Measurements from ENCODE around the gene PCDHGB7. TPM values are rescaled to one million over a fixed set of nuclear protein-coding genes. Genes with fewer than 3 reads are reported as not detected.

Gene PCDHGB7
- total and polyA plus RNA-seq, 2 donors (not counting 1 experiment from before 2014, with no cell fraction given): 0.12 to 2.2 TPM

DNA sequence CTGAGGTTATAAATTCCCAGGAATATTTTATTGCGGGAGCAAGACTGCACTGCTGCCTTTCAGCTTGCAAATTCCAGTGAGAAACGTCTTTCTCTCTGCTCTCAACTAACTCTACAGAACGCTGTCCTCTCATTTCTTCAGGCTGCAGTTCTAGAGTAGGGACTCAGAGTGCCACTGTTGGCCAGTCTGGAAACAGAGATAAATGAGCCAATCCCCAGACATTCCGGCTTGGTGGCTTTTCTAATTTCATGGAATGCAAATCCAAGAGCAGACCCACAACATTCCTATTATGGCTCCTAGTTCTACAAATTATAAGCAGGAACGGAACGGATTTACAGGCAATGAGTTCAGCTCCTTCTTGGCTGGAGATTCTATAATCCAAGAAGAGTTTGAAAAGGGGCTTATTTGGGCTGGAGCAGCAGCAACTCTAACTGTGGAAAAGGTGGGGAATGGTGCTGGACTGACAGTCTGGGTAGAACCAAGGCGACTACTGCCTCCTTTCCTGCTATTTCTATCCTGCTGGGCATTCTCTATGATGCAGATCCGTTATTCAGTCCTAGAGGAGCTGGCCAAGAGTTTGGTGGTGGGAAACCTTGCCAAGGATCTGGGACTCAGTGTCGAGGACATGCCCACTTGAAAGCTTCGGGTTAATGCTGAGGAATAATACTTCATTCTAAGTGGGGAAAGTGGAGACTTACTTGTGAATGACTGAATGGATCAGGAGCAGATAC lies 22.1 kb downstream of the PCDHGB7 start:
- peaks cover 3% of the 10 kb centered on the region for H3K27me3 Mint-ChIP-seq
- no peak overlapping the region for H3K27ac ChIP-seq (ENCODE audit: low read length in 2 of 2)
- no peaks in the 10 kb centered on the region for H4K20me1 ChIP-seq (ENCODE audit: control insufficient read depth, insufficient read depth, low read length, poor library complexity, severe bottlenecking)
- H3K4me1 ChIP-seq (ENCODE audit: control insufficient read depth in 2 of 2, insufficient read depth in 2 of 2, low read length in 2 of 2): no peaks in the 10 kb centered on the region
- peaks cover 3% of the 10 kb centered on the region for H3K4me1 Mint-ChIP-seq
- intact Hi-C loops (cut with micrococcal nuclease): no loop called here
- H3K9me3 ChIP-seq (ENCODE audit: control extremely low read depth in 1 of 3, control insufficient read depth in 2 of 3, insufficient read depth in 1 of 3, low read length in 2 of 3): peaks cover 0 to 14% (median 0%) of the 10 kb centered on the region in 3 donors
- ATAC-seq (ENCODE audit: low read depth): no peak
- no peaks in the 10 kb centered on the region for H3K79me2 ChIP-seq (ENCODE audit: control insufficient read depth, insufficient read depth, low read length)
- no peak overlapping the region for H3K4me3 ChIP-seq (ENCODE audit: control extremely low read depth in 1 of 5, extremely low read depth in 1 of 5, insufficient read depth in 1 of 5, low read depth in 2 of 5, low read length in 4 of 5)
- H3K27me3 ChIP-seq (replicated peaks in 1 of 4; ENCODE audit: control extremely low read depth in 1 of 4, control insufficient read depth in 3 of 4, insufficient read depth in 4 of 4, low read length in 3 of 4): peaks cover 0 to 6% (median 1%) of the 10 kb centered on the region in 4 experiments
- TF ChIP-seq EZH2 (IDR thresholded peaks at IDR 0.05; ENCODE audit: borderline replicate concordance, insufficient read depth, low read depth, low read length, poor library complexity, severe bottlenecking): no peak
- TF ChIP-seq, protein P1, sequence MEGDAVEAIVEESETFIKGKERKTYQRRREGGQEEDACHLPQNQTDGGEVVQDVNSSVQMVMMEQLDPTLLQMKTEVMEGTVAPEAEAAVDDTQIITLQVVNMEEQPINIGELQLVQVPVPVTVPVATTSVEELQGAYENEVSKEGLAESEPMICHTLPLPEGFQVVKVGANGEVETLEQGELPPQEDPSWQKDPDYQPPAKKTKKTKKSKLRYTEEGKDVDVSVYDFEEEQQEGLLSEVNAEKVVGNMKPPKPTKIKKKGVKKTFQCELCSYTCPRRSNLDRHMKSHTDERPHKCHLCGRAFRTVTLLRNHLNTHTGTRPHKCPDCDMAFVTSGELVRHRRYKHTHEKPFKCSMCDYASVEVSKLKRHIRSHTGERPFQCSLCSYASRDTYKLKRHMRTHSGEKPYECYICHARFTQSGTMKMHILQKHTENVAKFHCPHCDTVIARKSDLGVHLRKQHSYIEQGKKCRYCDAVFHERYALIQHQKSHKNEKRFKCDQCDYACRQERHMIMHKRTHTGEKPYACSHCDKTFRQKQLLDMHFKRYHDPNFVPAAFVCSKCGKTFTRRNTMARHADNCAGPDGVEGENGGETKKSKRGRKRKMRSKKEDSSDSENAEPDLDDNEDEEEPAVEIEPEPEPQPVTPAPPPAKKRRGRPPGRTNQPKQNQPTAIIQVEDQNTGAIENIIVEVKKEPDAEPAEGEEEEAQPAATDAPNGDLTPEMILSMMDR (IDR thresholded peaks at IDR 0.05): no peak
- no peak for DNase-seq
- peaks cover 3% of the 10 kb centered on the region for H3K9me3 Mint-ChIP-seq (ENCODE audit: insufficient read depth)
- H3K4me2 ChIP-seq (replicated peaks; ENCODE audit: low read depth, low read length, poor library complexity, severe bottlenecking): no peak overlapping the region
- POLR2A ChIA-PET: no interaction called here
- no peaks in the 10 kb centered on the region for H3K36me3 ChIP-seq (replicated peaks in 1 of 2; ENCODE audit: control extremely low read depth in 1 of 2, control insufficient read depth in 1 of 2, extremely low read depth in 1 of 2, insufficient read depth in 2 of 2, low read length in 1 of 2)
- 87% methylated on average over 4 of the region's 10 CpGs for WGBS (ENCODE audit: insufficient coverage)
- H3K9ac ChIP-seq (ENCODE audit: low read length): no peak overlapping the region
- CTCF ChIA-PET: interaction anchor here (0.9 to 1.3 kb wide), 3 partner anchors 9 to 124 kb away, joined by 3 to 4 read pairs (median 4); partner anchors contain the start of gene PCDHGA12
- H3K4me3 Mint-ChIP-seq: no peak overlapping the region
- no peak overlapping the region for H3K27ac Mint-ChIP-seq
- H2AFZ ChIP-seq (ENCODE audit: insufficient read depth, low read depth, low read length, poor library complexity, severe bottlenecking): no peak overlapping the region

GRCh38 chr5:141440341-141440740 lies 22.9 kb downstream of the PCDHGB7 start:
- Mint-ChIP-seq H3K27ac (no peak overlapping the region), H3K4me1 (peaks cover 3% of the 10 kb centered on the region), H3K27me3 (peaks cover 3% of the 10 kb centered on the region), H3K9me3 (ENCODE audit: insufficient read depth) (peaks cover 3% of the 10 kb centered on the region), H3K4me3 (no peak overlapping the region)
- ChIA-PET CTCF (interaction anchor here (0.9 to 1.3 kb wide), 2 partner anchors 10 to 124 kb away, joined by 3 to 4 read pairs; partner anchors contain the start of gene PCDHGA12), POLR2A (no interaction called here)
- 100% methylated on average over 5 of the region's 9 CpGs for WGBS (ENCODE audit: insufficient coverage)
- no peak overlapping the region for H3K9ac ChIP-seq (ENCODE audit: low read length)
- H2AFZ ChIP-seq (ENCODE audit: insufficient read depth, low read depth, low read length, poor library complexity, severe bottlenecking): no peak overlapping the region
- no peak for TF ChIP-seq EZH2 (IDR thresholded peaks at IDR 0.05; ENCODE audit: borderline replicate concordance, insufficient read depth, low read depth, low read length, poor library complexity, severe bottlenecking)
- TF ChIP-seq, protein P1 (IDR thresholded peaks at IDR 0.05): no peak
- intact Hi-C loops (cut with micrococcal nuclease): no loop called here
- DNase-seq (no peak), ATAC-seq (ENCODE audit: low read depth) (no peak)
- H3K79me2 ChIP-seq (ENCODE audit: control insufficient read depth, insufficient read depth, low read length): no peaks in the 10 kb centered on the region
- H3K27me3 ChIP-seq (replicated peaks in 1 of 4; ENCODE audit: control extremely low read depth in 1 of 4, control insufficient read depth in 3 of 4, insufficient read depth in 4 of 4, low read length in 3 of 4): peaks cover 0 to 6% (median under 1%) of the 10 kb centered on the region in 4 experiments
- H4K20me1 ChIP-seq (ENCODE audit: control insufficient read depth, insufficient read depth, low read length, poor library complexity, severe bottlenecking): no peaks in the 10 kb centered on the region
- peaks cover 0 to 14% (median 0%) of the 10 kb centered on the region in 3 donors for H3K9me3 ChIP-seq (ENCODE audit: control extremely low read depth in 1 of 3, control insufficient read depth in 2 of 3, insufficient read depth in 1 of 3, low read length in 2 of 3)
- H3K4me2 ChIP-seq (replicated peaks; ENCODE audit: low read depth, low read length, poor library complexity, severe bottlenecking): no peak overlapping the region
- H3K36me3 ChIP-seq (replicated peaks in 1 of 2; ENCODE audit: control extremely low read depth in 1 of 2, control insufficient read depth in 1 of 2, extremely low read depth in 1 of 2, insufficient read depth in 2 of 2, low read length in 1 of 2): no peaks in the 10 kb centered on the region
- H3K4me1 ChIP-seq (ENCODE audit: control insufficient read depth in 2 of 2, insufficient read depth in 2 of 2, low read length in 2 of 2): no peaks in the 10 kb centered on the region
- H3K27ac ChIP-seq (ENCODE audit: low read length in 2 of 2): no peak overlapping the region
- no peak overlapping the region for H3K4me3 ChIP-seq (ENCODE audit: control extremely low read depth in 1 of 5, extremely low read depth in 1 of 5, insufficient read depth in 1 of 5, low read depth in 2 of 5, low read length in 4 of 5)

Data from B cell (primary cell).